Right cardiac atrium (tissue), 5 donors: ENCODE measurements around the gene OR5A1. TPM values are rescaled to one million over a fixed set of nuclear protein-coding genes. Genes with fewer than 3 reads are reported as not detected.
"Not testable (repeated sequence)": the region's sequence is repeated elsewhere in the genome, so short reads cannot be mapped to it uniquely, and the experiment has no call there.

ENCODE experiments used
- ATAC-seq, 2 donors: fragments of 200-7000 bp; cut with Tn5 transposase; one replicate each; pipeline versions ENCODE4 v1.8.0 to v1.9.1; 2020; ENCODE audit warnings: moderate library complexity in 2 of 2, mild to moderate bottlenecking in 1 of 2
- DNase-seq, 3 donors: peaks; one replicate each; pipeline ENCODE4 v3.0.0-alpha.2; 2020
- H3K27ac ChIP-seq: one replicate; pipeline ENCODE4 v1.5.1; 2013; ENCODE audit warnings: mild to moderate bottlenecking, low read length, control low read depth, moderate library complexity
- H3K27me3 ChIP-seq: one replicate; pipeline ENCODE4 v1.6.1; 2013; ENCODE audit not compliant: control insufficient read depth, insufficient read depth
- H3K4me1 ChIP-seq: one replicate; pipeline ENCODE4 v1.6.1; 2013; ENCODE audit warnings: low read length; ENCODE audit not compliant: control insufficient read depth, insufficient read depth
- H3K4me3 ChIP-seq: one replicate; pipeline ENCODE4 v1.5.1; 2013; ENCODE audit warnings: low read length, control low read depth
- H3K9me3 ChIP-seq: one replicate; pipeline ENCODE4 v1.6.1; 2013; ENCODE audit warnings: low read length; ENCODE audit not compliant: control insufficient read depth
- WGBS: extraction: QIAGEN DNeasy Blood & Tissue Kit; methylation state at CpG from one replicate; pipeline ENCODE4 v1.1.7; 2013; 5-methylcytosine and 5-hydroxymethylcytosine counted together
- intact Hi-C, 4 donors: fragments of 100-400 bp; cut with DNase I; formaldehyde crosslinking; loops; one replicate each; pipeline versions ENCODE4 v1.11.0 to v1.14.0; 2022 to 2023
- polyA plus RNA-seq: library from polyadenylated mRNA; stranded (reverse); fragments of 200-250 nt; gene quantifications from one replicate; pipeline ENCODE4 v1.2.3, GENCODE V29; 2013
- total RNA-seq, 4 donors: library from RNA; stranded (reverse); fragmentation: NEBNext Ultra II Directional; extraction: Animal tissue kit (Norgen Biotek cat#: 25700); gene quantifications; one replicate each; pipeline ENCODE4 v1.2.1, GENCODE V29; 2021
- donor health status: healthy with polysubstance abuse.
- donor health status: DM: no; HTN: yes; CAD: no.
- donor health status: DM: no; HTN: no; CAD: no.
- donor health status: DM: no; HTN: yes; CAD: no; lungs with severe emphysema.
- donor health status: DM: yes; HTN: yes; CAD: no.

Gene OR5A1
- total and polyA plus RNA-seq, 5 donors, result not detected

DNA sequence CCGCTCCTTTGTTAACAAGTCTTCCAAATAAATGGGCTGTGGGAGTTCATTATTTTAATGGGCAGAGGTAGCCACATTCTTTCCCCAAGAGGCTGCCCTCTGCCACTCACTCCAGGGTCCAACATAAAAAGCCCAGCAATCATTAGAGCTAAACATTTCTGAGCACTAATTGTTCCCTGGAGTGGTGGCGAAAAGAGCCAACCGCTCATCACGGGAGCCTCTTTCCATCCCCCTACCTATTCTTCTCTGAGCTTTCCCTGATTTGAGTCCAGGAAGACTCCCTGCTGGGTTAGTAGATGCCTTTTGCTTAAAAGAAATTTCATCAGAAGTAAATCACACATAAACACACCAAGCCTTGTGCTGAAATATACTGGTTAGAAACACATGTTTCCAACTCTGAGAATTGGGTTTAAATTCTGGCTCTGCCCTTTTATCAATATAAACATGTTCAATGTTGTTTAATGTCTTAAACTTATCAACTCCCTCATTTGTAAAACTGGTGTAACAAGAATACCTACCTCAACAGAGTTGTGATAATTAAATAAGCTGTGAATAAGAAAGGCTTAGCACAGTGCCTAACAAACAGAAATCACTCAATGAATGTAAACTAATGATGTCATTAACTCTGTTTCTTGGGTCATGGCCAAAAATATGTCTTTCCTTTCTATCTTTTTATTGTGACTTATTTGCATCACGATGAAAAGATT lies 9.8 kb upstream of the OR5A1 start, which contains the start of gene OR5A2:
Gene OR5A2, minus strand, starts transcription at position 53 of the 707 bp plus-strand sequence. CDS start 3,460 bp downstream, outside the sequence.
- ATAC-seq (no peak), DNase-seq (no peak)
- 61% methylated on average over 5 of the region's 5 CpGs for WGBS
- Histone ChIP-seq H3K27me3 (no peaks in the 10 kb centered on the region), H3K27ac (no peak within 1 kb of the TSS), H3K4me3 (no peak within 1 kb of the TSS), H3K9me3 (no peaks in the 10 kb centered on the region), H3K4me1 (no peaks in the 10 kb centered on the region)
- intact Hi-C loops, result no loop called here

GRCh38 chr11:59427068-59427382 lies 9.2 kb upstream of the OR5A1 start:
- no peak for DNase-seq

GRCh38 chr11:59429924-59430516 lies 6.2 kb upstream of the OR5A1 start:
- Histone ChIP-seq H3K27ac (no peak overlapping the region), H3K27me3 (no peaks in the 10 kb centered on the region), H3K4me3 (no peak overlapping the region), H3K4me1 (no peaks in the 10 kb centered on the region), H3K9me3 (no peaks in the 10 kb centered on the region)
- intact Hi-C loops, result no loop called here
- DNase-seq, result no peak
- ATAC-seq, result no peak
- WGBS, result 63% methylated on average over 4 of the region's 4 CpGs

More at GRCh38 chr11:59427068-59427382, 9.2 kb upstream of the OR5A1 start:
- ATAC-seq, result no peak
- no peaks in the 10 kb centered on the region for H3K4me1 ChIP-seq
- H3K4me3 ChIP-seq, result no peak overlapping the region
- no peaks in the 10 kb centered on the region for H3K9me3 ChIP-seq
- intact Hi-C loops, result no loop called here
- no peak overlapping the region for H3K27ac ChIP-seq
- H3K27me3 ChIP-seq, result no peaks in the 10 kb centered on the region

- no peaks in the 10 kb centered on the region for H3K9me3 ChIP-seq
- no peak for DNase-seq
- no peaks in the 10 kb centered on the region for H3K27me3 ChIP-seq
- H3K4me3 ChIP-seq, result no peak overlapping the region
- H3K4me1 ChIP-seq, result no peaks in the 10 kb centered on the region
- intact Hi-C loops, result no loop called here
- WGBS, result 77% methylated on average over 7 of the region's 7 CpGs
- no peak overlapping the region for H3K27ac ChIP-seq
- no peak for ATAC-seq
Observed at GRCh38 chr11:59437770-59438169, 1.5 kb downstream of the OR5A1 start.

GRCh38 chr11:59445624-59446023 lies 9.4 kb downstream of the OR5A1 start:
- H3K27me3 ChIP-seq, H3K4me3 ChIP-seq, intact Hi-C loops, H3K27ac ChIP-seq, DNase-seq, ATAC-seq, H3K9me3 ChIP-seq, H3K4me1 ChIP-seq: not testable (repeated sequence)
- 72% methylated on average over 1 of the region's 1 CpG for WGBS

DNA sequence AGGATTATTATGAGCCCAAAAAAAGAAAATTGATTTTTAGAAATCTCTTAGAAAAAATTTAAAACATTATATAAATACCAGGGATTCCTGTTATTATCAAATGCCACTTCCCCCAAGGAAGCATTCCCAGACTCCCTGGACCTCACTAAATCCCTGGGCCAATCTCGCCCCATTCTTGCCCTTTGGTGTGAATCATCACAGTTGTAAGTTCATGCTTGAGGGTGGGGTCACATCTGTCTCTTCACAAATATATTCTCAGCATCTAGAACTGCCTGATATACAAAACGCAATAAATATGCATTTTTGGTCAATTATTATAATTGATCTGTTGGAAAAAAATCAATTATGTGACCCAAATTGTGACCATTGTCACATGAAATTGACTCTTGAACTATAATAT lies 12.2 kb downstream of the OR5A1 start:
- H3K4me3 ChIP-seq, result no peak overlapping the region
- no peak for DNase-seq
- H3K27me3 ChIP-seq, result no peaks in the 10 kb centered on the region
- ATAC-seq, result no peak
- H3K4me1 ChIP-seq, result no peaks in the 10 kb centered on the region
- intact Hi-C loops, result no loop called here
- H3K9me3 ChIP-seq, result no peaks in the 10 kb centered on the region
- 61% methylated on average over 2 of the region's 2 CpGs for WGBS
- no peak overlapping the region for H3K27ac ChIP-seq

GRCh38 chr11:59456661-59457060 lies 20.4 kb downstream of the OR5A1 start, which contains the start of gene OR4D6:
Gene OR4D6, plus strand, starts transcription at chr11:59456961. Its CDS starts 0 bp downstream, at chr11:59456961.
- DNase-seq (no peak), ATAC-seq (no peak)
- WGBS, result 83% methylated on average over 2 of the region's 2 CpGs
- intact Hi-C loops, result no loop called here
- Histone ChIP-seq H3K27ac (no peak within 1 kb of the TSS), H3K4me3 (no peak within 1 kb of the TSS), H3K27me3 (no peaks in the 10 kb centered on the region), H3K4me1 (no peaks in the 10 kb centered on the region), H3K9me3 (no peaks in the 10 kb centered on the region)

DNA sequence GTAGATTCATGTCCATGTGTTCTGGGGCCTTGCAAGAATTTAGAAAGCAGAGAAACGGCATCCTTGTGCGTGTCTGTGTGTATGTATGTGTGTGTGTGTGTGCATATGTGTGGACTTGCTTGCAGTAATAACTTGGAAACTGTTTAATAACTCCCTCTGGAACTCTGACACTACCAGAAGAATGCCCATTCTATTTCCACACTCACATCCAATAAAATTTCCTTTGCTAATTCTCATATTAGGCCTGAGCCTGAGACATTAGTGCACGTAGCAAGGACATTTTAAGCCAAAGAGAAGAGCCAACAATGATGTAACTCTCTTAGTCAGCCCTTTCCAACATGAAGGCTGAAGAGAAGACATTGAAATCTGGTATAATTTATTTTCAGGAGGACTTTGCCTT lies 23.6 kb downstream of the OR5A1 start:
- H3K27me3 ChIP-seq, result no peaks in the 10 kb centered on the region
- H3K9me3 ChIP-seq, result no peaks in the 10 kb centered on the region
- 71% methylated on average over 3 of the region's 3 CpGs for WGBS
- no peak overlapping the region for H3K4me3 ChIP-seq
- no peak overlapping the region for H3K27ac ChIP-seq
- DNase-seq (no peak), ATAC-seq (no peak)
- intact Hi-C loops, result no loop called here
- no peaks in the 10 kb centered on the region for H3K4me1 ChIP-seq

DNA sequence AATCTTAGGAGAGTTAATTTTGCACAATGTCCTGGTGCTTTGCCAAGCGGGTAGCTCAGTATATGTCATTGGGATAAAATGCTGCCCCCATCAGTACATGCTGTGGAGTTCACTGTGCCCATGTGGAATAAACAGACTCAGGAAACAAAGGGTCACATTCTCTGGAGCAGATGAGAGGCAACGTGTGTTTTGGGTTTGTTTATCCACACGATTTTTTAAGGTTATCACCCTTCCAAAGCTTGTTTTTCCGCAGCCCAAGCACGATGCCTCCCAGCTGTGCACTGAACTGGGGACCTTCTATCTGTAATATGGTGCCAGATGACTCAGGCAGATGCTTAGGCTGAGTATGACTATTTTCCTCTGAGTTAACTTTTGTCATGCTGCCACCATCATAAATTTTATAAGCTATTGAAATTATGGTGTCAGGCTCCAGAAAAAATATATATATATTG lies 26.9 kb downstream of the OR5A1 start:
- H3K27ac ChIP-seq, result no peak overlapping the region
- H3K4me3 ChIP-seq, result no peak overlapping the region
- no peaks in the 10 kb centered on the region for H3K4me1 ChIP-seq
- peak; percentile 41 to 87 for ATAC-seq
- DNase-seq, result no peak
- WGBS, result 31% methylated on average over 5 of the region's 5 CpGs
- no peaks in the 10 kb centered on the region for H3K9me3 ChIP-seq
- intact Hi-C loops, result no loop called here
- H3K27me3 ChIP-seq, result no peaks in the 10 kb centered on the region

- H3K27me3 ChIP-seq, result no peaks in the 10 kb centered on the region
- no peak within 1 kb of the TSS for H3K27ac ChIP-seq
- H3K4me1 ChIP-seq, result no peaks in the 10 kb centered on the region
- intact Hi-C loops, result no loop called here
- ATAC-seq, result no peak
- no peak within 1 kb of the TSS for H3K4me3 ChIP-seq
- no peaks in the 10 kb centered on the region for H3K9me3 ChIP-seq
- DNase-seq, result no peak
Observed at GRCh38 chr11:59473015-59473414, 36.7 kb downstream of the OR5A1 start, which contains the start of gene OR4D10. Gene OR4D10, plus strand, starts transcription at chr11:59473315. Its CDS starts 4,115 bp downstream, at chr11:59477430.

- H3K9me3 ChIP-seq, result no peaks in the 10 kb centered on the region
- no peaks in the 10 kb centered on the region for H3K27me3 ChIP-seq
- intact Hi-C loops, result no loop called here
- no peaks in the 10 kb centered on the region for H3K4me1 ChIP-seq
- H3K27ac ChIP-seq, result no peak overlapping the region
- ATAC-seq, result no peak
- DNase-seq, result no peak
- H3K4me3 ChIP-seq, result no peak overlapping the region
- WGBS, result 59% methylated on average over 9 of the region's 9 CpGs
Observed at GRCh38 chr11:59475176-59475575, 38.9 kb downstream of the OR5A1 start.
